IPS DF 19.7 (cell line): ENCODE data around the gene PCDH11Y.
"Not testable (repeated sequence)": the region's sequence is repeated elsewhere in the genome, so short reads cannot be mapped to it uniquely, and the experiment has no call there.

Source experiments
- DNase-seq: peaks from one replicate; pipeline ENCODE4 v3.0.0-alpha.2; 2013; ENCODE audit warnings: low read depth, low spot score

PCDH11Y gene, protein sequence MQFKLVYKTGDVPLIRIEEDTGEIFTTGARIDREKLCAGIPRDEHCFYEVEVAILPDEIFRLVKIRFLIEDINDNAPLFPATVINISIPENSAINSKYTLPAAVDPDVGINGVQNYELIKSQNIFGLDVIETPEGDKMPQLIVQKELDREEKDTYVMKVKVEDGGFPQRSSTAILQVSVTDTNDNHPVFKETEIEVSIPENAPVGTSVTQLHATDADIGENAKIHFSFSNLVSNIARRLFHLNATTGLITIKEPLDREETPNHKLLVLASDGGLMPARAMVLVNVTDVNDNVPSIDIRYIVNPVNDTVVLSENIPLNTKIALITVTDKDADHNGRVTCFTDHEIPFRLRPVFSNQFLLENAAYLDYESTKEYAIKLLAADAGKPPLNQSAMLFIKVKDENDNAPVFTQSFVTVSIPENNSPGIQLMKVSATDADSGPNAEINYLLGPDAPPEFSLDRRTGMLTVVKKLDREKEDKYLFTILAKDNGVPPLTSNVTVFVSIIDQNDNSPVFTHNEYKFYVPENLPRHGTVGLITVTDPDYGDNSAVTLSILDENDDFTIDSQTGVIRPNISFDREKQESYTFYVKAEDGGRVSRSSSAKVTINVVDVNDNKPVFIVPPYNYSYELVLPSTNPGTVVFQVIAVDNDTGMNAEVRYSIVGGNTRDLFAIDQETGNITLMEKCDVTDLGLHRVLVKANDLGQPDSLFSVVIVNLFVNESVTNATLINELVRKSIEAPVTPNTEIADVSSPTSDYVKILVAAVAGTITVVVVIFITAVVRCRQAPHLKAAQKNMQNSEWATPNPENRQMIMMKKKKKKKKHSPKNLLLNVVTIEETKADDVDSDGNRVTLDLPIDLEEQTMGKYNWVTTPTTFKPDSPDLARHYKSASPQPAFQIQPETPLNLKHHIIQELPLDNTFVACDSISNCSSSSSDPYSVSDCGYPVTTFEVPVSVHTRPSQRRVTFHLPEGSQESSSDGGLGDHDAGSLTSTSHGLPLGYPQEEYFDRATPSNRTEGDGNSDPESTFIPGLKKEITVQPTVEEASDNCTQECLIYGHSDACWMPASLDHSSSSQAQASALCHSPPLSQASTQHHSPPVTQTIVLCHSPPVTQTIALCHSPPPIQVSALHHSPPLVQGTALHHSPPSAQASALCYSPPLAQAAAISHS (N-terminal part only)

DNA sequence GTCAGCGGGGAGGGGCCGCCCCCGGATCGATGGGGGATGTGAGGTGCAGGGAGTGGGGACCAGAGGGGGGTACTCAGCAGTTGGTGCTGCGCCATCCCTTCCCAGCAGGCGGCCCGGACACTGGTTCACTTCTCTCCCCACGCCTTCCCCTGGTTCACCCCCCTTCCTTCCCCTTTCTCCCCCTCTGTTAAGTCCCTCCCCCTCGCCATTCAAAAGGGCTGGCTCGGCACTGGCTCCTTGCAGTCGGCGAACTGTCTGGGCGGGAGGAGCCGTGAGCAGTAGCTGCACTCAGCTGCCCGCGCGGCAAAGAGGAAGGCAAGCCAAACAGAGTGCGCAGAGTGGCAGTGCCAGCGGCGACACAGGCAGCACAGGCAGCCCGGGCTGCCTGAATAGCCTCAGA, at the start of gene PCDH11Y:
Gene PCDH11Y, plus strand, starts transcription at position 240 of the 400 bp plus-strand sequence. CDS start 56,804 bp downstream, outside the sequence.
- DNase-seq, result not testable (repeated sequence)

DNA sequence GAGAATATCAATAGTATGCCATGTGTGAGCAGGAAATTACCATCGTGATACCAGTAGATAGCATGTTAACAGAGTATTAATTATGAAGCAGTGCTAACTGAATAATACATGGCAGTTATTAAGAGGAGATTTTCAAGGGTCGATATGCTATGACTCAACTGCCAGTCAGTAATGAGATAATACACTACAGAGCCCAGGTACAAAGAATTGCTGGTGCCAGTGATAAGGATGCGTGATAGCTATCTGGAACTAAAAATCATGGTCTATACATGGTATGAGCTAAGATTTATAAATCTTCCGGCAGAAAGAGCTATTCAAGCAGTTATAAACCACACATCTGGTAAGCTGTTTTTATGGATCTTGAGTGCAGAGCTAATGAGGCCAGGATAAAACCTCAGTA, 32.2 kb upstream of the PCDH11Y start:
- DNase-seq, result not testable (repeated sequence)

DNA sequence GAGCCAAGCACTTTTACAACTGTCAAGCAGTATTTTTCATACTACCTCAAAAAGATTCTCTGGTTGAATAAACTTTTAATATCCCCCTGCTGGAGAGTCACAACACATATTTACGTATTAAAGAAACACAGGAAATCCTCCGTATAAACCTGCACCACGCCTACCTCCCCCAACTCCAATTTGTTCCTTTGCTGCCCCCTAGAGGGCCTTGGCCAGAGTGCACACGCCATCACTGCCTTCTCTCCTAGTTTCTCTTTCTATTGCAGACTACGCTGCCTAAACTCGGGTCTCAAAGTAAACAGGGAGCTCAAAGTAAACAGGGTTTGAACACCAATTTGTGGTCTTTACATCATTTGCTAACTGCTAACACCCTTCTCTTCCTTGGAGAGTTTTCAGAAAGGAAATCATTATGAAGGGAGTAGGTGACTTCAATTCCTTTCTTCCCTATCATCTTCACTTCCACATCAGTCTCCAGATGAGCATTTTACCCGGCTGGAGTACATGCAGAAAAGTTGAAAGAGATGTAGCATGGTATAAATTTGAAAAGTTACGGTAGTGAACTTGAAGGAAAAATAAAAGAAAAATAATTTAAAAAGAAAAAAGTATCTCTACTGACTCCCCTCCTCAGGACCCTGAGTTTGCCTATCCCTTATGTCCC, 8.2 kb upstream of the PCDH11Y start:
- DNase-seq, result not testable (repeated sequence)

DNA sequence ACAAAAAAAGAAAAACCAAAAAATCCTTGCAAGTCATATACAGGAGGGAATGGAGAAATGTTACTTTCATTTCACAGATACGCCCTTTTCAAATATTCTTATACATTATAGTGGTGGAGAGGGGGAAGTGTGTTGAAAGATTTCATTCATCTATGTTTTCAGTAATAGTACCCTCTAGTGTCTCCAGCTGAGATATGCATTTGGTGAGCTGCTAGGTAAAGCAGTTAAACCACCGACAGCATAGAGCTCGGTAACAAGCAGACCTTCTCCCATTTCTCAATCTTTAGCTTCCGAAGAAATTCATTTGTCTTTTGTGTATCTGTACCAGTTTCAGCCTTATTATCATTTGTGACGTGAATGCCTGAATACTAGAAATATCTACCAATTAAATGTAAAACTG, 5.2 kb upstream of the PCDH11Y start:
- DNase-seq, result not testable (repeated sequence)

DNA sequence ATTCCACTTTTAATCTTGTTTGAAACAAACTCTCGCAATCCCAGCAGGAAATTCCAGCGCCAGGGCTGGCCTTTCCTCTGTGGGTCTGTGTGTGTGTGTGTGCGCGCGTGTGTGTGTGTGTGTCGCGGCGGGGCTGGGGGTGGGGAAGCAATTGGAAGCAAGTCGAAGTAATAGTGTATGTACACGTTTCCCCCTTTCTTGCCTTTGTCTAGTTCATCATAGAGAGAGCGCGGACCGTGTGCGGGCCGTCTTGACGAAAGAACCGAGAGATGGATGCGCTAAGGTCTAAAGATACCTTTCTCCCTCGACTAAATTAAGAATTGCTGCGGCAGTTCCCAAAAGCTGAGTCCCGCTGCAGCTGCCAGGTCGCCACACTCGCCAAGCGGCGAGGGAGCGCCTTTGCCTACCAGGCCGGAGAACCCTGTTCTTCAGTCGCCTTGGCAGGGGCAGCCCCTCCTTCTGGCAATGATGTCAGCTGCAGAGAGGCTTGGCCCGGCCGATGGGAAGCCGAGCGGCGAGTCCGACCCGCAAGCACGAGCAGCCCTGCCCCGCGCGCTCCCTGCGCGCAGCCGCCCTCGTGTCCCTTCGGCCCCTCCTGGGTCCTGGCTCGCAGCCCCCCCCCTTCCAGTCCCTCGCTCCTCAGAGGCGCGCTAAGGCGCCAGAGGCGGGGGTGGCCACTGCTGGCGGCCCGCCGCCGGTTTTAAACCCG, 2.5 kb downstream of the PCDH11Y start:
- not testable (repeated sequence) for DNase-seq

DNA sequence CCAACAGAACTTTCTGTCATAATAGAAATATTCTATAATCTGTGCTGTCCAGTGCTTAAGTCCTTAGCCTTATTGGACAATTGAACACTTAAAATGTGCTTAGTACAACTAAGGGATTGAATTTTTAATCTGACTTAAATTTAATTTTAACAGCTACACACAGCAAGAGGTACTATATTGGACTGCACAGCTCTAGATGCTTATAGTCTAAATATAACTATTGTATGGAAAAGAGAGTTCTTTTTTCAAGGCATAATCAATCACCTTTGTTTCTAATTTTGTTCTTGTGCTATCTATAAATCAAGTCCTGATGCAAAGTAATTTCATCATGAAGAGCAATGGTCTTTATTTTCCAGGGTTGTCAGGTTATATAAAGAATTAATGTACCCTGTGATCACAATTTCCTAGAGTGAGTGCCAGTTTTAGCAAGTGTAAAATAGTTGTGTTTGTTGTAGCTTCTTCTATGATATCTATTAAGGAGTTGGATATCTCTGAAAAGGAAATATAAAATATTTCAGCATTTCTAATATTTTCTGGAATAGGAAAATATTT, 39.0 kb downstream of the PCDH11Y start:
- DNase-seq, result not testable (repeated sequence)

DNA sequence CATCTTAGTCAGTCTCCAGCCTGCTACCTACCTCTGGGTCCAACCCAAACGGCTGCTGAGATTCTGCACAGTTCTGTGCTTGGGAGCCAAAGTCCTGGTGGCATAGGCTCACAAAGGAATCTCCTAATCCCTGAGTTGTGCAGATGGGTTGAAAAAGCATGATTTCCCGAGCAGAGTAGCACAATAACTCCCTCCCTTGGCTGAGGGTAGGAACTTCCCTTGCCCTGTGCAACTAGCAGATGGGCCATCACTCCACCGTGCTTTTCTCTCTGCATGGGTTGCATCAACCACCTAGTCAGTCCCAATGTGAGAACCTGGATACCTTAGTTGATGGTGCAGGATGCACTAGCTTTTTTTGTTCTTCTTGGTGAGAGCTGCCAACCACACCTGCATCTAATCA, 82.9 kb downstream of the PCDH11Y start:
- DNase-seq, result peak; percentile 0

DNA sequence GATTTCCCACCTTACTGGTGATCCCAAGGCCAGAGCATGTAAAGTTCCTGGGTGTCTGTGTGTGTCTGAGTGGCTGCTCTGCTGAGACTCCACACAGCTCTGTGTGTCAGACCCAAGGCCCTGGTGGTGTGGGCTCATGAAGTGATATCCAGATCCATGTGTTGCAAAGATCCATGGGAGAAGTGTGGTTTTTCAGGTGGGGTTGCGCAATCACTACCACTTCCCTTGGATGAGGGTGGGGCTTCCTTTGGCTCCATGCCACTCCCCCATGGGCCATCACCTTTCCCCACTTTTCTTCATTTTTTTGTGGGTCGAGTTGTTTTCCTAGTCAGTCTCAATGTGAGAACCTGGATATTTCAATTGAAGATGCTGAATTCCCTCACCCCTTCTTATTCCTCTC, 182.9 kb downstream of the PCDH11Y start:
- DNase-seq, result not testable (repeated sequence)

DNA sequence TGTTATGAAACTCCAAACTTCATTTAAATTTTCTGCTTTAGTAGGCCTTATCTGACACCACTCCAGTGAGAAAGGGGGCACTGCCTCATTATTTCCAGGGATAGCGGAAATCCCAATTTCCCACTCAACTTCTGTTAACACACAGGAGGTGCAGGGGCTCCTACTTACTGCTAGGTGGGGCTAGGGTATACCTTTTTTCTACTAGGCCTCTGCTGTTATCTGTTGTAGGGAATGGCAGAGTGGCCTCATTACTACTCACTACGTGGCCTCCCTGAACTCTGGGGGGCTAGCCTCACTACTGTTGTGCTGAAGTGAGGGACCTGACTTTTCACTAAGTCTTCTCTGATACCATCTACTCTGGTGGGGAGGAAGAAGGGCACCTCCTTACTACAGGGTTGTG, 215.0 kb downstream of the PCDH11Y start:
- not testable (repeated sequence) for DNase-seq

DNA sequence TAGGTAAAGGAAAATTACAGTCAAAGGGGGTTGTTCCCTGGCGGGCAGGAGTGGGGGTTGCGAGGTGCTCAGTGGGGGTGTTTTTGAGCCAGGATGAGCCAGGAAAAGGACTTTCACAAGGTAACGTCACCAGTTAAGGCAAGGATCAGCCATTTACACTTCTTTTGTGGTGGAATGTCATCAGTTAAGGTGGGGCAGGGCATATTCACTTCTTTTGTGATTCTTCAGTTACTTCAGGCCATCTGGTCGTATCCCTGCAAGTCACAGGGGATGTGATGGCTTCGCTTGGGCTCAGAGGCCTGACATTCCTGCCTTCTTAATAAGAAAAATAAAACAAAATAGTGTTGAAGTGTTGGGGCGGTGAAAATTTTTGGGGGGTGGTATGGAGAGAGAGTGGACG, 324.8 kb downstream of the PCDH11Y start:
- not testable (repeated sequence) for DNase-seq

DNA sequence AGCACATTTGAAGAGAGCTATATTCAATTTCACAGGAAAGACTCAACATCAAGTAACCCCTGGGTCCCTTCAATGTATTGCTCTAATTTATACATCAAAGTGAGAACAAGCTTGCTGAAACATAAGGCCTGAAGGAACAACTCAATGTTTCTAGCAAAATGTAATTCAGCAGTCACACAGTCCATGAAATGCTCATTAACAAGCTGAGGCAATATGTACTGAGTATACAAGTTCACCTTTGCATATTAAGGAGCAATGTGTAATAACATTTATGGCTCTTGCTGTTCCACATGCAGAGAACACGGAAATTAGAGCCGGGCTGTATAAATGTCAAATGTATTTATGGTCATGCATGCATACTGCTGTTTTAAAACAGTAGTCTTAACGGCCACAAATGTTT, 342.1 kb downstream of the PCDH11Y start:
- DNase-seq, result not testable (repeated sequence)

DNA sequence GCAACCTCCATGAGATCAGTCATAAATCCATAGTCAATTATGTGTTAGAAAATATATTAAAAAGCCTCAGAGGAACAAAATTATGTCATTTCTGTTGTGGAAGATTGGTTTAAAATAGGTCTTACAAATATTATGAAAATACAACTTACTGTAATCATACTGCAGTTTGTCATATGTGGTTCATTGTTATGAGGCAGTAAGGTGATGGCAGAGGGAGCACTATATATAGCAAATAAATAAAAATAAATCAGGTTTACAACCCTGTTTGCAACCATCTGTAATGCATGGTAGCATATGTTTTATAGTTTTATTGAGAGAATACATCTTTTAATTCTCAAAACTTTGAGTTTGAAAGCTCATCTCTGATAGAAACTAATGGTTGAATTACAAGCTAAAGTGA, 543.6 kb downstream of the PCDH11Y start:
- DNase-seq, result not testable (repeated sequence)

DNA sequence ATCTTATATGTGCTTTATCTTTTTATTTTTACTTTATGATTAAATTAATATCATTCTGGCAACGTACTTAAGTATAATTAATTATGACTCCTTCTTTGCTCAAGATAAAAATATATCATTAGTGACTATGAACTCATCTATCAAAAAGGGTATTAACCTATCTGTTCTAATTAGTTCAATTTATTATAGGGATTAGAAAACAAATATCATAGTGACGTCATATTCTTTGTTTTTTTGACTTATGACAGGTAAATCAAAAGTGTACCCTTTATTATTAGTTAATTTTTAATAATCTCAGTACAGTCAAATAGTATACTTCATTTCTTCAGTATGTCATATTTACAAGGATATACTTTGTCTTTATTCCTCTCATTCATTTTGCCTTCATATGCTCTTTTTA, 638.5 kb downstream of the PCDH11Y start:
- not testable (repeated sequence) for DNase-seq

DNA sequence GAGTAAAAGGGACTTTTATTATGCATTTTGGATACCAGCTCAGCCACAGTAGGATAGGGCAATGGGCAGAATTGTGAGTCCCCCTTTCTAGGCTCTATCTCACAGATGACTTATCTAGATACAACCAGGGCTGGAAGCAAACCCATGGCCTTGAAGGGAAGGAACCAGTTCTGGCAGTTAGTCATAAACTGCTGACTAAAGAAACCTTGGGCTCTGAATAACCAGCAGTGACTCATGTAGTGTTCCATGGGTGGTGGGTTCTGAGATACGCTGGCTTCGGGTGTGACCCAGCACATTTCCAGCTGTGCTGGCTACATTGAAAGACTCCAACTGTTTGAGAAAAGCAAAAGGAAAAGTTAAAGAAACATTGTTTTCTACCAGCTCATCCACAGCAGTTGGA, 679.2 kb downstream of the PCDH11Y start:
- not testable (repeated sequence) for DNase-seq

DNA sequence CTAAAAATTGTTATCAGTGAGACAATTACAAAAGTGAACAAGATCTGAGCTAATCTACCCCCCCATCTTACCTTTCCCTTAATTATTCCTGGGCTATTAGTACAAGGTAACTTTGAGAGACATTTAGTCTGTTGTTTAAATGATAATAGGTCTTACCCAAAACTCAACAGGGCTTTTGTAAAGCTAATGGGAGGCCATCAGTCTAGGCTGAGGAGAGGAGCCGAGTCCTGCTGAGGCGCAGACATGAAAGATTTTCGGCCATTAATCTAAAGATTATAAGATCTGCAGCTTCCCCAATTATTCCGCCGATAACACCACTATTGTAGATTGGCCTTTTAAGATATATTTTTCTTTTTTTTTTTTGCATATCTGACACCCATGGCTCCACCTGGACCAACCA, 708.6 kb downstream of the PCDH11Y start:
- DNase-seq, result not testable (repeated sequence)

DNA sequence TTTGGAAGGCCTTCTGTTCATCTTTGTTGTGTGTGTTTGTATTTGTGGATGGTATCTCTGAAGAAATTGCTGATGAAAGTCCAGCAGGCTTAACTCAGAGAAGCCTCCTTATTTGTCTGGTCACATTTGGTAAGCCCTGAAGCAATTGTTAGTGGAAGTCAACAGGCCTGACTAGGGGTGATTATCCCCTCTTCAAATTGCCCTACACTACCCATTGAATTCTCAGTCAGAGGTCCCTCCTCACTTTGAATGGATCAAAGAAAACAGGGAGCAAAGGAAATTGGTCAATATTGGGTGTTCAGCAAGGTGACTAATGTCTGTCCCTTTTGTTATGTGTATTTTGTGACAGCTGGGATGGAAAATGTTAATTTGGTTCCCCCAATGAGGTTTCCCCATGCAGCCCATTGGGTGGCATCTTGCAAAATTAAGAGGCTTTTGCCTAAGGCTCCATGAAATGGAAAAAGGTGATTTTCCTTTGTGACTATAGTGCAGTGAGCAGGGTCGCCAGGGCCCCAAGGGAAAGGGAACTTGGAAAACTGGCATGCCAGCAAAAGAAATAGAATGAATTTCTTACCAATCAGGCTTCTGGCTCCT, 709.8 kb downstream of the PCDH11Y start:
- DNase-seq, result peak; percentile 5

DNA sequence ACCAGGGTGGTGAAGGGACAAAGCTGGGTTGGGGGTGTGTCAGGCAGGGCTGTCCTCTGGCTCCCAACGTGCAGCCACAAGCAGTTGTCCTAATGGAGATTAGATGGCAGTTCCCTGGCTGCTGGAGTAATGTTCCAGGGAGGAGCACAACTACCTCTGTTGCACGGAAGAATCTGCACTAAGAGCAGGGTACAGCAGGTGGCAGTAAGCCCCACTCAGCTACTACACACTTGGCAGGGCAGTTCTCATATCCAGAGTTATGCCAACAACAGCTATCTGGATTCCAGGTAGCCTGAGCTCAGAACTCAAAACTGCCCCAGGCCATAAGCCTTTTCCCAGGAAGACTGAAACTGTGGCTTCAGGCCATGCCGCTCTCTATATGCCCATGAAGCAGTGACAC, 761.3 kb downstream of the PCDH11Y start:
- peak; percentile 5 for DNase-seq

DNA sequence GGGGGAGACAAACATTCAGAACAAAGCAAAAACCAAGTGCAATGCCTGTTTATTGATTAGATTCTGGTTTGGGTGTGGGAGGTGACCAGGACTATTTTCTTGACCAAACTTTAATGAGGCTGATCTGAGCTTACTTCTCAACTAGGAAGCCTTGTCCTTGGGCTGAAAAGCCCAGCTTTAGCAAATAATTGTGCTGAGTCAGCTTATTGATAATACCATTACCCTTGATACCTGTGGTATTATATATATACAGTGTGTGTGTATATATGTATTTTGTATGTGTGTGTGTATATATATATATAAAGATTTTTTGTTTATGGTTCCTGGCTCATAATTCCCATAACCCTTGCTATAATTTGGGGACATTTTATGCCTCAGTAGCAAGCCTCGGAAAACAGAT, 776.4 kb downstream of the PCDH11Y start:
- DNase-seq, result not testable (repeated sequence)
